Endothelial cell of umbilical vein (primary cell): ENCODE results near the gene GLYATL3. TPM values are rescaled to one million over a fixed set of nuclear protein-coding genes. Genes with fewer than 3 reads are reported as not detected.

Experiments used
- BruUV-seq: library from RNA; stranded (reverse); fragments of 400-500 nt; replicated peaks from 2 replicates; lab custom pipeline; 2021; lab: Mats Ljungman, UMichigan
- CTCF ChIA-PET: fragments of 300-600, 350-600 bp; sonication (Branson Sonifier 250); formaldehyde crosslinking; loops from one replicate; lab custom pipeline; 2021; ENCODE audit warnings: antibody characterized with exemption, inconsistent platforms; lab: Charles Lee
- POLR2A ChIA-PET: fragments of 300-600, 350-600 bp; sonication (Branson Sonifier 250); formaldehyde crosslinking; loops from one replicate; lab custom pipeline; 2021; ENCODE audit warnings: antibody characterized with exemption, inconsistent platforms; lab: Charles Lee
- DNase-seq: peaks from one replicate; pipeline ENCODE4 v3.0.0-alpha.2; 2011; ENCODE audit warnings: low read depth, low spot score
- FAIRE-seq: peaks from 2 replicates; lab custom pipeline; 2011; peaks lifted over from hg19 to GRCh38; lab: Jason Lieb, UNC
- H2AFZ ChIP-seq: 2 replicates; pipeline ENCODE4 v1.6.0; 2012; ENCODE audit warnings: low read depth, low read length, control low read depth, inconsistent platforms
- H3K27ac ChIP-seq: 2 replicates; pipeline ENCODE4 v1.5.1; 2011; ENCODE audit warnings: low read depth, mild to moderate bottlenecking, control low read depth, low read length, moderate library complexity; ENCODE audit not compliant: insufficient read depth
- H3K27me3 ChIP-seq, 2 experiments: 2 replicates each; pipeline versions ENCODE4 v1.6.0 to v1.6.1; 2011; ENCODE audit warnings: low read length in 2 of 2, mixed read lengths in 1 of 2; ENCODE audit not compliant: control insufficient read depth in 2 of 2, insufficient read depth in 2 of 2
- H3K36me3 ChIP-seq, 2 experiments: 2 replicates in 1 of 2; 3 replicates in 1 of 2; pipeline ENCODE4 v1.5.1; 2011; ENCODE audit warnings: low read length in 2 of 2, mild to moderate bottlenecking in 1 of 2, moderate library complexity in 1 of 2; ENCODE audit not compliant: control insufficient read depth in 2 of 2, insufficient read depth in 2 of 2; ENCODE audit errors: extremely low read depth in 1 of 2
- H3K4me1 ChIP-seq: 3 replicates; pipeline ENCODE4 v1.5.1; 2011; ENCODE audit warnings: mild to moderate bottlenecking, low read length; ENCODE audit not compliant: control insufficient read depth, insufficient read depth; ENCODE audit errors: extremely low read depth
- H3K4me2 ChIP-seq: 2 replicates; pipeline ENCODE4 v1.6.1; 2011; ENCODE audit warnings: low read length, control low read depth, mixed read lengths; ENCODE audit not compliant: insufficient read depth
- H3K4me3 ChIP-seq, 3 experiments: fragments of 200-600 bp in 1 of 3; sonication (generic), shearing (Covaris generic) in 1 of 3; replicated peaks in 1 of 3; 2 replicates each; pipeline ENCODE4 v1.5.1; 2011 to 2016; ENCODE audit warnings: control low read depth in 3 of 3, low read length in 3 of 3, mild to moderate bottlenecking in 2 of 3, inconsistent platforms in 1 of 3, low read depth in 1 of 3, moderate library complexity in 1 of 3; ENCODE audit not compliant: insufficient read depth in 1 of 3
- H3K79me2 ChIP-seq: 2 replicates; pipeline ENCODE4 v1.6.0; 2012; ENCODE audit warnings: low read length, inconsistent platforms; ENCODE audit not compliant: control insufficient read depth, insufficient read depth
- H3K9ac ChIP-seq: replicated peaks from 2 replicates; pipeline ENCODE3; 2011; ENCODE audit warnings: low read length, control low read depth; ENCODE audit not compliant: insufficient read depth; ENCODE audit errors: extremely low read depth
- H3K9me1 ChIP-seq: replicated peaks from 3 replicates; pipeline ENCODE4 v1.6.0; 2011; ENCODE audit warnings: mild to moderate bottlenecking, low read length; ENCODE audit not compliant: control insufficient read depth, insufficient read depth; ENCODE audit errors: extremely low read depth
- H3K9me3 ChIP-seq: replicated peaks from 2 replicates; pipeline ENCODE4 v1.5.1; 2012; ENCODE audit warnings: low read length, inconsistent platforms; ENCODE audit not compliant: control insufficient read depth, insufficient read depth
- H4K20me1 ChIP-seq: replicated peaks from 2 replicates; pipeline ENCODE3; 2011; ENCODE audit warnings: mild to moderate bottlenecking, low read length; ENCODE audit not compliant: control insufficient read depth, insufficient read depth; ENCODE audit errors: extremely low read depth
- EZH2 ChIP-seq: IDR thresholded peaks from 2 replicates; pipeline ENCODE4 v1.6.1; 2012; ENCODE audit warnings: borderline replicate concordance, low read depth, mild to moderate bottlenecking, moderate library complexity, low read length, inconsistent platforms; ENCODE audit not compliant: severe bottlenecking
- FOS ChIP-seq: IDR thresholded peaks from 2 replicates; pipeline ENCODE4 v1.6.1; 2011; ENCODE audit warnings: mild to moderate bottlenecking, low read length, moderate library complexity, borderline replicate concordance; ENCODE audit not compliant: insufficient read depth
- GATA2 ChIP-seq: IDR thresholded peaks from 2 replicates; pipeline ENCODE4 v1.7.0; 2011; ENCODE audit warnings: low read depth, mild to moderate bottlenecking, moderate library complexity, mixed read lengths, low read length; ENCODE audit not compliant: insufficient read length, insufficient read depth
- JUN ChIP-seq: IDR thresholded peaks from 2 replicates; pipeline ENCODE4 v1.6.1; 2011; ENCODE audit warnings: borderline replicate concordance, low read depth; ENCODE audit not compliant: insufficient read length, insufficient read depth
- POLR2A ChIP-seq: IDR thresholded peaks from 2 replicates; pipeline ENCODE4 v1.6.1; 2012; ENCODE audit warnings: low read depth, mild to moderate bottlenecking, control low read depth, low read length
- POLR2AphosphoS5 ChIP-seq: IDR thresholded peaks from 2 replicates; pipeline ENCODE4 v1.6.1; 2012; ENCODE audit warnings: low read depth, mild to moderate bottlenecking, control low read depth, low read length, moderate library complexity; ENCODE audit not compliant: insufficient read depth
- dilution Hi-C: fragments of 300-500 bp; cut with MboI; formaldehyde crosslinking; loops from one replicate; pipeline ENCODE4 v1.15.0; 2019; ENCODE audit warnings: low sequenced_read_pairs; ENCODE audit not compliant: extremely low pct_ligation_motif_present
- intact Hi-C: fragments of 100-400 bp; cut with micrococcal nuclease; formaldehyde crosslinking; loops from one replicate; pipeline ENCODE4 v1.10.0; 2022
- polyA plus RNA-seq, 4 experiments: library from polyadenylated mRNA; depleted of rRNA in 3 of 4; stranded (reverse) in 3 of 4; unstranded in 1 of 4; fragments of >200 nt; gene quantifications; 2 replicates each; pipeline versions ENCODE4 v1.2.1 to v1.2.3, GENCODE V29; 2011 to 2012; ENCODE audit warnings: missing spikeins in 1 of 4
- total RNA-seq: library from RNA; stranded (reverse); gene quantifications from 2 replicates; pipeline ENCODE4 v1.2.3, GENCODE V29; 2021

GLYATL3 gene
- total and polyA plus RNA-seq, 2 donors (not counting 3 experiments of a cell fraction or from before 2014, with no cell fraction given), result not detected

DNA sequence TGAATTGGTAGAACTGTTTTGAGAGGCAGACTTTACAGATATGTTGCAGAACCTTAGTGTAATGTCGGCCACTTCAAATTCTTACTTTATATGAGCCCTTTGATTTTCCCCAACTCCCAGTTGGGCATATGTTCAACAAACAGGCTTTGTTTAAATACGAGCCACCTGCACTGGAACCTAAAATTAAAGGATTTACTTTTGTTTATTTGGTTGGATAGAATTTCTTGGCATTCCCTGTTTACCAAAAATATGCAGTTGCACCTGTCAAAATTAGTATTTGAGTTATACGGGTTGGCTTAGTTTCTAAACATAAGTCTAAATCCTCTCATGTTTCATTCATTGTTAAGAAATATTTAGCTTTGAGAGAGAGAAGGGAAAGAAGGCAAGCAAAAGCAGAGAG lies 2.4 kb upstream of the GLYATL3 start:
- no peaks in the 10 kb centered on the region for H3K9me1 ChIP-seq

DNA sequence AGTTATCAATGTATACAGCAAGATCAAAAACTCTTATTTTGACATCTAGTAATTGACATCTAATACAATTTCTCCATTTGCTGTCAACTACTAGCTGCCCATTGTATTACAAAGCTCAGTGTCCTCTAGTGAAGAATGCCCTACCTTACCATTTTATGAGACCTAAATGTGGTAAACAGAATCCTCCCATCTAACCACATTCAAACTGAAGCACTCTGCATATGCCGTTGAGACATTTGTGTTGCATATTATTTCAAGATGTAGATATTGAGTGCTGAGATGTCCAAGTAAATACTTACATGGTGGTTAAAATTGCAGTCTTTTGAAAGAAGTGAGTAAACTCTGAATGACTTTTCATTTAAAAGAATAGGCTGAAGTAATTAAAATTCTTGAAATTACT lies 597 bp upstream of the GLYATL3 start:
- FAIRE-seq (no peak), DNase-seq (no peak)
- no peaks in the 10 kb centered on the region for H3K27me3 ChIP-seq
- no peak overlapping the region for H3K9ac ChIP-seq
- ChIA-PET CTCF (interaction anchor here (0.8 kb wide), 1 partner anchor 124 kb away, joined by 3 read pairs; no protein-coding TSS in a partner anchor), POLR2A (no interaction called here)
- no peak overlapping the region for H3K27ac ChIP-seq
- no peak overlapping the region for H3K4me3 ChIP-seq
- dilution Hi-C loops (no loop called here), intact Hi-C loops (no loop called here)
- H3K4me1 ChIP-seq, result no peaks in the 10 kb centered on the region
- no peak overlapping the region for H3K4me2 ChIP-seq
- no TSS peak for BruUV-seq
- H3K9me3 ChIP-seq, result no peaks in the 10 kb centered on the region
- no peaks in the 10 kb centered on the region for H4K20me1 ChIP-seq
- TF ChIP-seq POLR2A, result no peak
- no peaks in the 10 kb centered on the region for H3K9me1 ChIP-seq
- peaks cover 2% of the 10 kb centered on the region in 2 experiments for H3K36me3 ChIP-seq
- no peaks in the 10 kb centered on the region for H3K79me2 ChIP-seq
- H2AFZ ChIP-seq, result no peak overlapping the region

More for the DNA sequence above, 2.4 kb upstream of the GLYATL3 start:
- CTCF ChIA-PET, result interaction anchor here (1.0 kb wide), 3 partner anchors 15 to 352 kb away, joined by 3 read pairs; no protein-coding TSS in a partner anchor
- FAIRE-seq, result no peak
- no peak overlapping the region for H3K9ac ChIP-seq
- TF ChIP-seq GATA2 (no peak), EZH2 (no peak), FOS (no peak), POLR2AphosphoS5 (no peak), POLR2A (no peak), JUN (no peak)
- no peak overlapping the region for H3K4me3 ChIP-seq
- H4K20me1 ChIP-seq, result no peaks in the 10 kb centered on the region
- H3K36me3 ChIP-seq, result peaks cover 2% of the 10 kb centered on the region in 2 experiments
- no peaks in the 10 kb centered on the region for H3K9me3 ChIP-seq
- POLR2A ChIA-PET, result no interaction called here
- no peak for DNase-seq
- intact Hi-C loops (no loop called here), dilution Hi-C loops (no loop called here)
- H3K27me3 ChIP-seq, result no peaks in the 10 kb centered on the region
- H3K4me1 ChIP-seq, result no peaks in the 10 kb centered on the region
- BruUV-seq, result no TSS peak
- H2AFZ ChIP-seq, result no peak overlapping the region
- H3K79me2 ChIP-seq, result no peaks in the 10 kb centered on the region
- no peak overlapping the region for H3K27ac ChIP-seq
- H3K4me2 ChIP-seq, result no peak overlapping the region
